ACHN (cell line): ENCODE measurements around the gene RASGRP1.
A peak's percentile ranks its signal among the peaks of the same experiment; 100 is the strongest.

Experiments
- DNase-seq: peaks from one replicate; pipeline ENCODE4 v3.0.0-alpha.2; 2015
- in situ Hi-C: cut with HindIII; loops from 2 replicates; pipeline ENCODE4 v1.10.0; 2017; ENCODE audit warnings: low sequenced_read_pairs, low pct_ligation_motif_present, low pct_unique_long_range_greater_than_20kb

The RASGRP1 gene

DNA sequence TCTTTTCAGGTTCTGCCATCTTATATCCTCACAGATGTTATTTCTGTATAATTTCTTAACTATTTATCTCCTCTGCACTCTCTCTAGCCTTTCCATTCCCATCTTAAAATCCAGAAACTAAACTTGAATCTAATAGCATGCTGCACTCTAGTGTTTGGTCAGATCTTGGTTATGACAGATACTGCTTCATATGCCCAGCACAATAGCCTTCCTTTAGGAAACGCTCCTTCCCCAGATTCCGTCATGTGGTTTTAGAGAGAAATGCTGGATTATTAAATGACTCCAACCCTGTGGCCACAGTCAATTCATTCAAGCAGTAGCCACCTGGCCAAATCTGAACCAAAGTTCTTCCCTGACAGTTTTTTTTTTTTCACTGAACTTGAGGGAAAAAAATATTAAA is 19.4 kb downstream of the RASGRP1 start:
- no peak for DNase-seq
- in situ Hi-C loops, result no loop called here

DNA sequence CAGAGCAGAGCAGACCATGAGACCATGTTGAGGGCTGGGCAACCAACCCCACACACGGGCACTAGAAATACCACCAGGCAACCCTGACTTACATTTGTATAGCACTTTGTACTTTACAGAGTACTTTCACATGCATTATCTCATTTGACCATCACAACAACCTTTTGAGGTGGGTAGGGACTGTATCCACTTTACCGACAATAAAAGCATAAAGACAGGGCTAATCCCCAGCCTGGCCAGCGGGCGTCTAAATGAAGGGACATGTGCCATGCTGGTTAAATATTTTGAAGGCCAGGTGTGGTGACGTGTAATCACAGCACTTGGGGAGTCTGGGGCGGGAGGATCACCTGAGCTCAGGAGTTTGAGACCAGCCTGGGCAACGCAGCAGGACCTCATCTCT is 23.6 kb downstream of the RASGRP1 start:
- no peak for DNase-seq
- in situ Hi-C loops, result no loop called here

DNA sequence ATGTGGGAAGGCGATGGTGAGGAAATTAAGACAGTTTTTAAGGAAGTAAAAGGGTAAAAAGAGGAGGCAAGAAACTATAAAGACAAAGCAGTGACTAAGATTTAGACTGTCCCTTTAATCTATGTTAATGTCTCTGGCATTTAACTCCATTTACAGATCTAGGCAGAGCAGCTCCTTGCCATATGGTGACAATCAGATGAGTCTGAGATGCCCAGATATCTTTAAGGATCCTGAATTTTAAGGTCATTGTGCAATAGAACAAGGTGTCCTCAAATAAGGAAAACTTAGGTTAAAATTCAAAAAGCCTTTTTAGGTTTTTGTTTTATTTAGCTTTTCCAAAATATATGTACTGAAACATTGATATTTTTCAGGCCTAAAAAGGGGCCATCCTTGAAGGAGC is 24.1 kb downstream of the RASGRP1 start:
- in situ Hi-C loops, result no loop called here

DNA sequence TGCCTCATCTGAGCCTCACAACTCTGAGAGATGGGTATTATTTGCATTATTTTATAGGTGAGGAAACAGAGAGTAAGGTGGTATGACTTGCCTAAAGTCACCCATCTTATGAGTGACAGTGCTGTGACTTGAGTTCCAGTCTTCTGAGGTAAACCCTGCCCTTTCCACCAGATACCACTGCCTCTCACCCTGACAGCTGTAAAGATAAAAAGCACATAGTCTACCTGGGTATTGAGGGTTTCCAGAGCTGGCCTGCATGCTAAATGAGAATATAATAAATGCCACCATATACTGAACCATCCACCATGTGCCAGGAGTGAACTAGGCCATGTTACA is 25.6 kb downstream of the RASGRP1 start:
- in situ Hi-C loops, result no loop called here
- no peak for DNase-seq

More for the DNA sequence above, 24.1 kb downstream of the RASGRP1 start:
- DNase-seq, result no peak

DNA sequence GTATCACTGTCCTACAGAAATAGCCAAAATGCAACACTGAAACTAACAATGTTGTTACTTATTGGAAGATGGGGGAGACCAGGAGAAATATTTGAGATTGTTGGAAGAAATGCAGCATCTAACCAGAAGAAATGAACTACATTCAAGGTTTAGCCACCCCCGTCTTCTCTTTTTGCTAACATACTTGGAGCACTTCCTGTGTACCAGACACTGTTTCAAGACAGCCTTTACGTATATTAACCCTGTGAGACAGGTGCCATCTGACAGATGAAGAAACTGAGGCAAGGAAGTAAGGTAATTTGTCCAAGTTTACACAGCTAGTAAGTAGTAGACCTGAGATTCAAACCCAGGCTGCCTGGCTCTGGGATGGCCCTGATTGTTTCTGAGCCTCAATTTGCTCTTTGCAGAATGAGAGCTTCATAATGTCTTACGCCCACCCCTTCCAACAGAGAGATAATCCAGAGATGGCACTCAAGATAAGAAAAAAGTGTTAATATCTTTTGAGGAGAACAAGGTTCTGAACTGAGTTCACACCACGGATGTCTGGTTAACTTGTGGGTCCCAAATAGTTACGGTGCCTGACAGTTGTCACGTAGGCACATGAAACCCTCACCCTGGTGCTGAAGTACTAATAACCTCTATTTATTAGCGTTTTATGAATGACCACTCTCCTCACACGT is 26.1 kb downstream of the RASGRP1 start:
- in situ Hi-C loops, result no loop called here
- DNase-seq, result no peak

DNA sequence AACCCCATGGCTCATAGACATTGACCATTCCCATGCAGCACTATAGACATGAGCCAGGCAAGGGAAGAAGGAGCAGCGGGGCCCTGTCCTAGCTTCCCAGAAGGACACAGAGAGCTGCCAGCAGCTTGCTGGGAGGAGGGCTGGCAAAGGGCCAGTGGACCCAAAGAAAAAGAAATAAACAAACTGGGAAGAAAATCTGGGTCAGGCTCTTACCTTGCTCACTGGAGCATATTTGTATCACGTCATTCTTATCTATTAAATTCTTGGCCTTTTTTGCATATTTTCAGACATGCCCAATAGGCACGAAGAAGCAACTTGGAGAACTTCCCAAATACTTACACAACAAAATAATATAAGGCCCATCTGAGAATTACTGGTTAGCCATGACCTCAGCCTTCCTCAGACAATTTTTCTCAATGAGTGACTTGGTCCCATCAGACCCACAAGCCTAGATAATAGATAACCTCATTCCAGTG is 28.4 kb downstream of the RASGRP1 start:
- peak; percentile 24 for DNase-seq
- in situ Hi-C loops, result no loop called here

DNA sequence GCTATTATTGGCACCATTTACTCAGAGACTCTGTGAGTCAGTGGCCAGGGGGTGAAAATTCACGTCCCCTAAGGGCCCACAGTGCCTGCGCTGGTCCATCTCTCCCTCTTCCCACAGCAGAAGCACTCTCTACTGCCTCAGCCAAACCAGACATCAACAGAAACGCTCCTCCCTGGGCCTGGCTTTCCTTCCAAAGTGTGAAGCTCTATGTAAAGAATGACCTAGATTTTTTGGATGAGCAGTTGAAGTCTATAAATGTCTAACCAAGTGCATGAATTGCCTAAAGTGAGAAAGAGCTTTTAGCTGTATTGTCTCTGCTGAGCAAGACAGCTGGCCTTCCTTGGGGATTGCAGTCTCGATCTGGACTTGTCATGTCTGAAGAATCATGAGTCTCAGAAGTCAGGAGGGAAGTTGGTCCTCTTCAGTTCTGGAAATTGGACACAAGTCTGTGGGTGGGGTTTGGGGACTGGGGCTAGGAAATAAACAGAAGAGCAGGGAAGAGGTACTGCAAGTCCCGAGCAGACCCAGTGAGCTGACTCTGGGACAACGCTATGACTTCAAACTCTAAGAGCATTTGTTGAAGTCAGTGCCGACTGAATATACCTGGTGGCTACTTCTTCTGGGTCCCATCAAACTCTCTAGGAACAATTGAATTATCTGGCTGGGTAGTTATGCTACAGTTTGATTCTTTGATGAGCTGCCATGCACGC is 29.0 kb downstream of the RASGRP1 start:
- no peak for DNase-seq
- in situ Hi-C loops, result no loop called here

DNA sequence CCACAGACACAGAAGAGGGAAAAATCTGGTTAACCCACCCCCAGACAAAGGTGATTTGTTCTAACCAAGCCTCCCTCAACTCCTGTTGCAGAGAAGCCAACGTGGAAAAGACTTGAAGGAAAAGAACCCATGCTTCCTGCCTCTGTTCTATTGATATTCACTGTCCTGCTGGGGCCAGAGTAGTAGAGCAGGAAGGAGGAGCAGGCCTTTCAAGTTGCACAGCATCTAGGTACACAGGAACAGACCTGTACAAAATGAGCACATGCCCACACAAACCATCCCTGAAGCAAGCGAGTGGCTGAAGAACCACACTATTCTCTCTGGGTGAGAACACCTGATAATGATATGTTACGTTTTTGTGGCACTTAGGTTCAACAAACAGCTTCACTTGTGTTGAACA is 29.9 kb downstream of the RASGRP1 start:
- in situ Hi-C loops, result no loop called here
- no peak for DNase-seq

DNA sequence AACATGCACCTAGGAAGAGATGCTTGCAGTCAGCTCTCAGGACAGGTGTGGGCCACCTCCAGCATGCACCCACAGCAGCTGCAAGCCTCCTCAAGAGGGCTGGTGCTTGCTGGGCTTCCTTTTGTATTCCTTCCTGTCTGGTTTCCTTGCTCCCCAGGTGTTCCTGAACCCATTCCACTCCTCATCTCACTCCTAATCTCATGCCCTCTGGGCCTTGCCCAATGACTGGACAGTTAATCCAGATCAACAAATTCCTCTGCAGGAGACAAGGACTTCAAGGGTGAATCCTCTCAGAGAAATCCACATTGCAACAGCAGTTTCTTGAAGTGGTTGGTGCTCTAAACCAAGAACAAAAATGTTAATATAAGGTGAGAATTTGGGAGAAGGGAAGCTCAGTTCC is 30.7 kb downstream of the RASGRP1 start:
- in situ Hi-C loops, result no loop called here
- no peak for DNase-seq

DNA sequence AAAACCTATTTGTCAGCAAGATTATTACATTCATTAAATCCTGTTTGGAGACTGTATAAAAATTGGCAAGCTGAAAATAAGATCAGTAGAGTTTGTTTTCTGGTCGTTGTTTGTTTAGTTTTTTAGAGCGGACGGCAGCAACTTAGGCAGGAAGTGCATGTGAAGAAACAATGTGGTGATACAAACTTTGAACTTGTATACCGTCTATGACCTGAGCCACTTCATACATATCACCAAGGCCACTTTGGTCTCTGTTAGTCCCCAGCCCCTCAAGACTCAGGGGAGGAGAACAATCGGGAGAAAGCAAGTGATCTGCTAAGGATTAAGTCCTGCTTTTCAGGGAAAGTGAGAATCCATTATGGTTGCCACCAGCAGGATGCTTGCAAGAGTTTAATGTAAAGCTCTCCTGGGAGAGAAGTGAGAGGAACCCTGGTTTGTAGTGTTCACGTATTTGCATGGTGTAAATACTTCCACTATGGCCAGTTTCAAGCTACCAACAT is 31.1 kb downstream of the RASGRP1 start:
- no peak for DNase-seq
- in situ Hi-C loops, result no loop called here

DNA sequence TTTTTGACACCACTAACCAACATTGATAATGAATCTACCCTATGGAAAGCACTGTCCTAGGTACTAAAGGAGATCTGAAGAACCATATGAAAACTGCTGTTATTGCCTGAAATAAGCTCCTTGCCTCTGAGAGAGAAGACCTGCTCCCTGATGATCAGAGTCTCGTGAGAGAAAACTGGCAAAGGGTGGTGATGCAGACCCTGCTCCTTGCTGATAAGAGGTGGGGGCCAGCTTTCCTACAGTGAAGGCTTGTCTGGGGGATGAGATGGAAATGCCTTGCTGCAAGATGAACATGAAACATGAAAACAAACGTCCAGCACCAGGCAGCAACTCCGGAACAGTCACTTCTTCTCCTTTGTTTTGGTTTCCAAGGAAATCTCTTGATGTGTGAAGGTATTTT is 31.9 kb downstream of the RASGRP1 start:
- DNase-seq, result no peak

DNA sequence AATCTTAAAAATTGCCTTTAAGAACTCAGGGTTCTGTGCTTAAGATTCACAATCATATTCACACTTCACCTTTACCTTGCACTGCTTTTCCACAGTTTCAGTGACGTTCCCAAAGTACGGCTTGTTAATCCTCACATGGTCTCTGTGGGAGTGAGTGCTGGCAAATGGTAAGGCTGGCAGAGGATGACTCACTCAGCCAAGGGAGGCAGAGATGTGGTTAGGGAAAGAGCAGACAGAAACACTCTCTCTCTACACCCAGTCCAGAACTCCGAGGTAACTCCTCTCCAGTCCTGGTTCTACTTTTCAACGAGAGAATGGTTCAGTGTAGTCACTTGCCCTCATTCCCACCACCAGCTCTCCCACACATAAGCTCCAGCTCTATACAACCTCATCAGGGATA is 33.1 kb downstream of the RASGRP1 start:
- in situ Hi-C loops, result no loop called here
- DNase-seq, result peak; percentile 71

More for the DNA sequence above, 31.9 kb downstream of the RASGRP1 start:
- in situ Hi-C loops, result no loop called here

DNA sequence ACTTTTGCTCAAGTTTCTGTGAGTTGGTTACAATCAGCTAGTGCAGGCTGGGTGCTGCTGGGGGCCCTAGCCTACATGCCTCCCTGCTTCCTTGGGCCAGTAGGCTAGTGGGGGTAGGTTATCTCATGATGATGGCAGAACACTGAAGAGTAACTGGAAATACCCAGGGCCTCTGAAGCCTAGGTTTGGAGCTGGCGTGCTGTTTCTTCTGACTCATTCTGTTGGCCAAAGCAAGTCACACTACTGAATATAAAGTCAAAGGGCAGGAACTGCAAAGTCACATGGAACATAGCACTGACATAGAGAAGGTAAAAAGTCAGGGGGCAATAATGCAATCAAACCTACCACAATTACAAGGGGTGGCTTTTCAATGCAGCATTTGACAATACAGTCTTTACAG is 34.5 kb downstream of the RASGRP1 start:
- DNase-seq, result no peak
- in situ Hi-C loops, result no loop called here

DNA sequence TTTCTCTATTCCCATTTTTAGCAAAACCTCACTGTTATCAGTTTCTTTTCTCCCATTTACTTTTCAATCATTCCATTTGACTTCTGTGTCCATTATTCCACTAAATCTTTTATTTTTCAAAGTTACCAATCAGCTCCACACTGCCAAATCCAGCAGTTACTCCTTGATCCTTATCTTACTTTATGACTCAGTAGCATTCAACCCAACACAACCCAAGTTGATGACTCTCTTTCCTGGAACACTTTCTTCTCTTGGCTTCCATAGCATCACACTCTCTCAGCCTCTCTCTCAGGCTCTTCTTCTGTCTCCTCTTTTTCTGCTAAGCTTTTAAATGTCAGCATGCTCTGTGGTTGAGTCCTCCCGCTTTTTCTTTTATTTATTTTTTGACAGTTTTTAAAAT is 36.3 kb downstream of the RASGRP1 start:
- in situ Hi-C loops, result no loop called here
- DNase-seq, result no peak

DNA sequence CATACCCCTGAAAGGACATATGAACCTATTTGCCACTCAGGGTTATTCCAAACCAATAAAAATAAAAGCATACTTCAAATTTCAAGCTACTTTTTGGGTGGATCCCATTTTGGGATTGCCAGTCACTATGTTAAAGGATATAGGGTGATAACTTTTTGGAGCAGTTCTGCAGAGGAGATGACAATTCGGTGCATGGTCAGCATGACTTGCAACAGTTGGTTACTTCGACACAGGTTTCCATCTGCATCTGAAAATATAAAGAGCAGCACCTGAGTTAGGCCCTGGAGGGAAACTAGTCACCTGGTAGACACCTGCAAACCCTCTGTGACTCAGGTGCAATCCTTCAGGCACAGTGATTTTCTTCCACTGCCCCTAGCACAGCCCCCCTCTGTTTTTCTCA is 38.5 kb downstream of the RASGRP1 start:
- in situ Hi-C loops, result no loop called here

DNA sequence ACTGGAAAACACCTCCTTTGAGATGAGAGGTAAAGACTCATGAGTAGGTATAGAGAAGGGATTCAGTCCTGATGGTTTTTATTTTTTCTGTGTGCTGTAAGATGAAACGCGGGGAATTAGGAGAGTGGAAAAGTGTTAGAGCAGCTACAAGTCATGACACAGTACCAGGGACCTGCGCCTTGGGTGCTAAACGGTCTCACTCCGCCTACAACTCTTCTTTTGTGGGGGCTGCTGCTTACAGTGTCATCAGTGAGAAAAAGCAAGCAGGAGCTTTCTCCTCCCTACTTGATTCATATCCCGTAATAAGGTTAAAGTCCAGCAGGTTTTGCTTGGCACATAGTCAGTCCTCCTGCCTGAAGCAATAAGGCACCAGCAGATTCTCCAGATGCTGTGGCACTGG is 39.1 kb downstream of the RASGRP1 start:
- in situ Hi-C loops, result no loop called here

More for the DNA sequence above, 38.5 kb downstream of the RASGRP1 start:
- no peak for DNase-seq

DNA sequence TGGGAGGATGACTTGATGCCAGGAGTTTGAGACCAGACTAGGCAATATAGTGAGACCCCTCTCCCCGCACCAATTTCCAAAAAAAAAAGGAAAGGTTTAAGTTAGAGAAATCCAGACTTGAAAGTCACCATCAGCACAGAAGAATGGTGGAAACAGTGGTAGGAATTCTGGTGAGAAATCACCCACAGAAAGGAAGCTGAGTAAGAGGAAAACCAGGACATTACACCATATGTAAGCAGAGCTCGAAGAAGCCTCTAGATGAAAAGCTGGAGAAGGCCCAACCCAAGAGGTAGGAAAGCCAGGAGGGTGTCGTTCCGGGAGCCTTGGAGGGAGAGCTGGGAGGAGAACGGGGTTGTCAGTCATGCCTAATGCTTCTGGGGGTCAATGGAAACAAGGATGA is 40.5 kb downstream of the RASGRP1 start:
- DNase-seq, result no peak
- in situ Hi-C loops, result no loop called here

More for the DNA sequence above, 39.1 kb downstream of the RASGRP1 start:
- DNase-seq, result no peak

DNA sequence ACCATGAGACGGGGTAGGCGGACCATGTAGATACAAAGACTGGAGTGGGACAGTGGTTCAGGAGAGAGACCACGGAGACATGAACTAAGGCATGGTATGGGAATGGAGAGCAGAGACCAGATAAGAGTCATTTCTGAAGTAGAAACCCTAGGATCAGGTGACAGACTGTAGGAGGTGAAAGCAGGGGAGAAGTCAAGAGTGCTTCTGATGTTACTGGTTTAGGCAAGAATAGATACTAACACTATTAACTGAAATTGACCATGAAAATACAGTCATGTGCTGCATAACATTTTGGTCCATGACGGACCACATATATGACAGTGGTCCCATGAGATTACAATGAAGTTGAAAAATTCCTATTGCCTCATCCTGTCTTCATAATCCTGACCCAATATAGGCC is 41.7 kb downstream of the RASGRP1 start:
- no peak for DNase-seq
- in situ Hi-C loops, result no loop called here

DNA sequence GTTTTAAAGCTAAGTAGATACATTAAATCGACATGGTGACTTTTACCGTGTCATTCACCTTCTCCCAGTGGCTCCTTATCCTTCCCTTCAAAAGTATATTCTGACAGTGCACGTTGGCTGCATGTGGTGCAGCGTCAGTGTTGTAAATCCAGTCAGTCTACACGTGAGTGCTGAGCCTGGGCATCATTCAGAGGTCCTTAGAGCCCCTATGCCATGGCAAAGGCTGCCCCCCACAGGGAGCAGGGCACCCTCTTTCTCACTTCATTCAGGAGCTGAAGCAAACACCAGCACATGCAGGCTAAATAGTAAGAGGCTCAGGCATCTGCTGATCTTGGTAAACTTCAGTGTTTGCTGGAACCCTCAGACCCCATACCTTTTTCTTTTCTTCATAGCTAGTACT is 43.3 kb downstream of the RASGRP1 start:
- in situ Hi-C loops, result no loop called here

DNA sequence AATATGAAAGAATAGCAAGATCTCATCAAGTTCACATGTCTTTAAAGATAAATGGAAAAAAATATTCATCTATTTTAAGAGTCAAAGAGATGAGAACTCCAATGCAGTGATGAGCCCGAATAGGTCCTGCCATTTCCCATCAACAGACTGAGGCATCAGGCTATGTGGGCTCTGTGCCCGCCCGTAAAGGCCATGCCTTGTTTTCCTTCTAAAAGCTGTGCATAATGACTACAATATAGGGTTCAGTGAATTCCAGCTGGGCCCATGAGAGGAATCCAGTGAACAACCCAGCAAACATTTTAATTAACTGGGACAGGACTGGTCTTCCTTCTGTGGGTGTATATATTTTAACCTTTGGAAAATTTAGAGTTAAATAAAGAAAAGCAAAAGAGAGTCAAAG is 44.6 kb downstream of the RASGRP1 start:
- no peak for DNase-seq
- in situ Hi-C loops, result no loop called here

More for the DNA sequence above, 43.3 kb downstream of the RASGRP1 start:
- DNase-seq, result no peak
